ENCODE measurements around the gene DDX47.
"Not testable (repeated sequence)": the region's sequence is repeated elsewhere in the genome, so short reads cannot be mapped to it uniquely, and the experiment has no call there.

The DDX47 gene

DNA sequence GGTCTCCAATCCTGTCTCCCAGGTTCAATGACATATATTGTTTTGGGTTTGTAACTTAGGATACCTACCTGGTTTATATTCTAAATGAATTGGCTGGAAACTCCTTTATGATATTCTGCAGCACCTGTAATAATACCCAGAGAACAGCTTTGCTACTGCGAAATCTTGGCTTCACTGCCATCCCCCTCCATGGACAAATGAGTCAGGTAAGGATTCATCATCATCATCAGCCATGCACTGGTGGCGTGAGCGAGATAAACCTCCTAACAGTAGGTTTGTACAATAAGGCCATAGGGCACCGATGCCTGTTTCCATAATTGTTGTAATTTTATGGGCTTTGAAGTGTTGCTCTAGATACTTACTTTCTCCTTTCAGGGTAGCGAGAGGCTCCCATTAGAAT lies 10.7 kb downstream of the DDX47 start:
- DNase-seq = no peak

DNA sequence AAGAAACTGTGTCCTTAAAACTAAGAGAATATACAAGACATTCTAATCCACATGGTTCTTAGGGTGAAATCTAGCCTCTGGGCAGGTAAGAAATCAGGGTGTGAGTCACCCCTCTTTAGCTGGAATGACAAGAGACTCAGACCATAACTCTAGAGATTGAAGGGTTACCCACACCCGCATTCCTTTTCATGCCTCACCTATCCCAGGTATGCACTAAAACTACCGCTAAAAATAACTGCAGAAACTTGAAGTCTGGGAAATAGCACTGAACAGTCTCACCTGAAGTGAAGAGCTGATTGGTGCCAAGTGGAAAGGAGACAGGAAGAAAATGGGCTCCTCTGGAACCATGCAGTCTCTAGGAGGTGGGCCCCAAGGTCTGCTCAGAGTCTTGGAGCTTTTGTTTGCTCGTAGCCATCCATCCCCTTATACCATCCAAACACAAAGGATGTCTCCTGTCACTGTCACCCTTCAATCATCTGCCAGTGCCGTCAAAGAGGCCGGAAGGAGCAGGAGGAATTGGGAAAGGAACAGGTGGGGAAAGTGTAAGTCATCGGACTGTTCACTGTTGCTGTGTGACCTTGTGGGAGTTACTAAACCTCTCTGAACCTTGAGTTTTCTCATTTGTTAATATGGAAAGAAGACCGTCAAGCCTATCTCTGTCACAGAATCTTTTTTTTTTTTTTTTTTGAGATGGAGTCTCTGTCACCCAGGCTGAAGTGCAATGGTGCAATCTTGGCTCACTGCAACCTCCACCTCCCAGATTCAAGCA lies 22.4 kb downstream of the DDX47 start:
- DNase-seq = no peak

DNA sequence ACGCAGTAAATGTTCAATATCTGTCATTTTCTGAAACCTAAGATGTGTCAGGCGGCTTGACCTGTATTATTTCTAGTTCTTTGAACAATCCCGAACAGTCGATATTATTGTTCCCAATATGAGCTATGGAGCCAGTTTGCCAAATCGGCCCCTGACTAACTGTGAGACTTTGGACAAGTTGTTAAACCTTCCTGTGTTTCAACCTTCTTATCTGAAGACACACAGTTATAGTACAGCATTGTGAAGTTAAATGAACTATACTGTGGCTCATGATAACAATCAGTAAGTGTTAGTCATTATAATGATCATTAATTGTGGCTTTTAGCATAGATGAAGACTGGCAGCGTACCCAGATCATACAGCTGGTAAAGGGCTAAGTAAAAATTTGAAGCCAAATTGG lies 23.4 kb downstream of the DDX47 start:
- no peak for DNase-seq

DNA sequence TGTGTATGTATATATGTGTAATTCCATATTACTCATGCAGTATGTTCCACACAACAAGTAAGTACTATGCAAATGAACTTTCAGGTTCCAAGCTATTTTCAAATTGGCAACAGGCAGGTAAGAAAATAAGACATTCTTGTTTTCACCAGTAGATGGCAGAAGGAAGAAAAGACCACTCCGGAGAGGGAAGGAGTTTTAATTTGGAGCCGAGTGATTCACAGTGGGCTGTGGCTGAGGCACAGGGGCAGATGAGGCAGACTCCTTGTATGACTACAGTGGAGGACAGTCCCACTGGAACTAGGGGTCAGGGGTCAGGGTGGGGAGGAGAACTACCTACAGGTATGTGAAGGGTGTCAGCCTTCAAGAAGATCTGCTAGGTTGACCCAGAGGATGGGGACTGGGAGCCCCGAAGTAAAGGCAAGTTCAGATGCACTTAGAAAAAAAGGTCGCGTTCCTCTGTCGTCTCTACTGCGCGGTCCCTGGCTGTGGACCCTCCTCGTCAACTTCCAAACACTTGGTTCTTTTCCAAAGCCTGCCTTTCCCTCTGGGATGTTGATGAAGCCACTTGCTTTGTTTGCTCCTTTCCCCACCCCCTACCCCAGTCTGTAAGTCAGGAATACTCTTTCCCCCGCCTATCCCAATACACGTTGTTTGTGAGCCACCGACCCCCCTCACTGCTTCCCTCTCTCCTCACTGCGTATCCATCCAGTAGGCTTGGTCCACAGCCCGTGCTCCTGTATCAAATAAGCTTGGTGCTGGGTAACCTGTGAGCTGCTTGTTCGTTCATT lies 24.1 kb downstream of the DDX47 start:
- DNase-seq = peak; percentile 26

DNA sequence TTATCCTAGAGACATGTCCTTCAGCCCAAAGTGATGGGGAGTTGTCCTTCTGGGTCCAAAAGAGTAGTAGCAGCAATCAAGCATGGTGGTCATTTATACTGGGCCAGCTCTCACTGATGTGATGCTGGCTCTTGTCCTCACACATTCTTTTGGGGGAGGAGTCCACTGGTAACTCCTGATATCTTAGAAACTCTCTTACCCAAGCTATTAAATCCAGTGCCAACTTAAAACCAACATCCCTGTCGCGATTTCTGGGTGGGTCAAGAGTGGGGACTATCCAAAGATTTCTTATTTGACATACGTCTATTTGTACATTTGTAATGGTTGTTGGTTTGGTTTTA lies 24.6 kb downstream of the DDX47 start:
- no peak for DNase-seq

DNA sequence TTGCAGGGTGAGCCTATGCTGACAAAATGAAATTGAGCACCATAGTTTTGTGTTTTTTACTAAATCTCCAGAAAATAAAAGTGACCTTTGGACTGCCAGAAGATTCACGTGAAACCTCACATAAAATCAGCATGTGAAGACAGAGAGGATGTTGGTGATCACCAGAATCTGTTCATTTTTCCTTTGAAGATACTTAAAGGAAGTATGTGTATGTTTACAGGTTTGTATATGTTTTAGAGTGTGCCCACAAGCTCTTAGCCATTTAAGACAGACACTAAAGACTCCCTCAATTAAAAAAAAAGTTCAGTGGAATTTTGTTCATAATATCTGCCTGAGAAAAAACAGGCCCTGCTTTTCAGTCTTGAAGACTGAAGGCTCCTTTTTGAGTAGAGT lies 25.9 kb downstream of the DDX47 start:
- DNase-seq = no peak

DNA sequence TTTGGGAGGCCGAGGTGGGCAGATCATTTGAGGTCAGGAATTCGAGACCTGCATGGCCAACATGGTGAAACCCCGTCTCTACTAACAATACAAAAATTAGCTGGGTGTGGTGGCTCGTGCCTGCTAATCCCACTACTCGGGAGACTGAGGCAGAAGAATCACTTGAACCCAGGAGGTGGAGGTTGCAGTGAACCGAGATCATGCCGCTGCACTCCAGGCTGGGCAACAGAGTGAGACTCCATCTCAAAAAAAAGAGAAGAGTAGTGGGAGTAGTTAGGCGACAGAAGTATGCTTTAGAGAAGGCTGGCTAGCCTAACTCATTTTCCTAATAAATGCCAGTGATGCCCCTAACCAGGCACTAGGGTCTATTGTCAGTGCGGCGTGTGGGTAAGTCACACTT lies 26.3 kb downstream of the DDX47 start:
- DNase-seq = not testable (repeated sequence)

DNA sequence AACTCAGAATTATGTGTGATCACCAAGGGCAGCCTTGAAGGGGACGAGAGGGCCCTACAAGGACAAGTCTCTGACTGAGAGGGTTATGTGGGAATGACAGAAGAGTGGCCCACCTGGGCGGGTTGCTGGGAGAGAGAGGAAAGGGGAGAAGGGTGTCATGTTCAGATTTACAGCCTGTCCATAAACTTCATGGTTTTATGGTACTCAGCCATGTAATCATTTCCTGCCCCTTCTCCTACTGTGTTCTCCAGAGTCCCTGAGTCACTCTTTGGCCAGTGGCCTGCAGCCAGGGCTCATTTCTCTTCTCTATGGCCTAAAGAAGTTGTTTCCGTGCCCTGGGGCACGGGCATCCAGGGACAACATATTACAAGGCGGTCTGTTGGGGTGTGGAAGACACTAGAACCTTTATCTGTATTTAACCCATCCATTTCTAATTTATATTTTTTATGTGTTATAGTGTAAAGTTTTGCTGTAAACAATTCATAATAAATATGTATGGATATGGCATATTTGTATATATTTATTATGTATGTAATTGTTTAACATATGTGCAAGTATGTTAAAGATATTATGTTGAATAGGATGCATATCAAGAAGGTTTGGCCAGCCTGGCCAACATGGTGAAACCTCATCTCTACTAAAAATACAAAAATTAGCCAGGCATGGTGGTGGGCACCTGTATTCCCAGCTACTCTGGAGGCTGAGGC lies 26.9 kb downstream of the DDX47 start:
- DNase-seq = no peak

DNA sequence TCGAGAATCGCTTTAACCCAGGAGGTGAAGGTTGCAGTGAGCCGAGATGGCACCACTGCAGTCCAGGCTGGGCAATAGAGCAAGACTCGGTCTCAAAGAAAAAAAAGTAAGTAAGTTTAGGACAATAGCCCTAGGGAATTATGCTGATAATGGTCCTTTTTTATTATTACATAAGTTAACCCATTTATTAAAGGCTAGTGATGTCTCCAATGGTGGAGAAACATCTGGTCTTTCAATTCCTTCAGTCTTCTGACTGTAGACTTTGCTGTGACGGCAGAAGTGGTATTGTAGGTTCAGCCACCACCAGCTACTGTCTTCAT lies 27.4 kb downstream of the DDX47 start:
- DNase-seq = no peak

DNA sequence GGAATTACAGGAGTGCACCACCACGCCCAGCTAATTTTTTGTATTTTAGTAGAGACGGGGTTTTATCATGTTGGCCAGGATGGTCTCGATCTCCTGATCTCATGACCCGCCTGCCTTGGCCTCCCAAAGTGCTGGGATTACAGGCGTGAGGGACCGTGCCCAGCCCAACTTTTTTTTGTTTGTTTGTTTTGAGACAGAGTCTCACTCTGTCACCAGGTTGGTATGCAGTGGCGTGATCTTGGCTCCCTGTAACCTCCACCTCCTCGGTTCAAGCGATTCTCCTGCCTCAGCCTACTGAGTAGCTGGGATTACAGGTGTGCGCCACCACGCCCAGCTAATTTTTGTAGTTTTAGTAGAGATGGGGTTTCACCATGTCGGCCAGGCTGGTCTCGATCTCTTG lies 28.3 kb downstream of the DDX47 start:
- DNase-seq = not testable (repeated sequence)

DNA sequence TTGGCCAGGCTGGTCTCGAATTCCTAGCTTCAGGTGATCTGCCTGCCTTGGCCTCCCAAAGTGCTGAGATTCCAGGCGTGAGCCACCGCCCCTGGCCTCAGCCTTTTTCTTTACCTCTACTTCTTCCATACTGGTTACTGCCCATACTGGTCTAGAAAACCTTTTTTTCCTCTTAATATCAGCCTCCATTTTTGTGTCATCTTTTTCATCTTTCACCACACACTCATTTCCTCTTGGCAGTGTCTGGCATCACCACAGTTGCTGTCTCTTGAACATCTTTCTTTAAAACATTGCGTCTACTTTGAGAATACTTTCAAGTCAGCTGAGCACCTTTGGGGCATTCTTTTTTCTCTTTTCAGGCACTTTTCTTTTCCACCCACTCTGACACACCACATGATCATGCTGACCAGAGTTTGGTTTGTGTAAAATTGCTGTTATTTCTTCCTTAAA lies 32.7 kb downstream of the DDX47 start:
- no peak for DNase-seq

DNA sequence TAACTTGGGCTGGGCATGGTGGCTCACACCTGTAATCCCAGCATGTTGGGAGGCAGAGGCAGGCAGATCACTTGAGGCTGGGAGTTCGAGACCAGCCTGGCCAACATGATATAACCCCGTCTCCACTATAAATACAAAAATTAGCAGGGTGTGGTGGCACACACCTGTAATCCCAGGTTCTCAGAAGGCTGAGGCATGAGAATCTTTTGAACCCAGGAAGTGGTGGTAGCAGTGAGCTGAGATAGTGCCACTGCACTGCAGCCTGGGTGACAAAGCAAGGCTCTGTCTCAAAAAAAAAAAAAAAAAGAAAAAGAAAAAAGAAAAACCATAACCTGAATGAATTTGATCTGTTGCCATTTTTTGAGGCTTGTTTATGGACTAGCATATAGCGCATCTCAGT lies 33.6 kb downstream of the DDX47 start:
- DNase-seq = not testable (repeated sequence)

DNA sequence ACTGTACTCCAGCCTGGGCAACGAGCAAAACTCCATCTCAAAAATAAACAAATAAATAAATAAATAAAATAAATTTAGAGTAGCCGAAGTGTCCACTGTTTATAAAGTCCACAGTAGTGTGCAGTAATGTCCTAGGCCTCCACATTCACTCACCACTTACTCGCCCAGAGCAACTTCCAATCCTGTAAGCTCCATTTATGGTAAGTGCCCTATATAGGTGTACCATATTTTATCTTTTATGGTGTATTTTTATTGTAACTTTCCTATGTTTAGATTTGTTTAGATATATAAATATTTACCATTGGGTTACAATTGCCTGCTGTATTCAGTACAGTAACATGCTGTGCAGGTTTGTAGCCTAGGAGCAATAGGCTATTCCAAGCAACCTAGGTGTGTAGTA lies 40.3 kb downstream of the DDX47 start:
- DNase-seq = no peak

DNA sequence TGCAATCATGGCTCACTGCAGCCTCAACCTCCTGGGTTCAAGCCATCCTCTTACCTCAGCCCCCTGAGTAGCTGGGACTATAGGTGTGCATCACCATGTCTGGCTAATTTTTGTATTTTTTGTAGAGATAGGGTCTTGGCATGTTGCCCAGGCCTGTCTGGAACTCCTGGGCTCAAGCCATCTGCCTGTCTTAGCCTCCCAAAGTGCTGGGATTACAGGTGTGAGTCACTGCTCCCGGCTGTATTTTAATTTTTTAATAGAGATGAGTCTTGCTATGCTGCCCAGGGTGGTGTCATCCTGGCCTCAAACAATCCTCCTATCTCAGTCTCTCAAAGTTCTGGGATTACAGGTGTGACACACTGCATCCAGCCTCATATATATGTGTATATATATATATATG lies 46.5 kb downstream of the DDX47 start:
- DNase-seq = no peak

DNA sequence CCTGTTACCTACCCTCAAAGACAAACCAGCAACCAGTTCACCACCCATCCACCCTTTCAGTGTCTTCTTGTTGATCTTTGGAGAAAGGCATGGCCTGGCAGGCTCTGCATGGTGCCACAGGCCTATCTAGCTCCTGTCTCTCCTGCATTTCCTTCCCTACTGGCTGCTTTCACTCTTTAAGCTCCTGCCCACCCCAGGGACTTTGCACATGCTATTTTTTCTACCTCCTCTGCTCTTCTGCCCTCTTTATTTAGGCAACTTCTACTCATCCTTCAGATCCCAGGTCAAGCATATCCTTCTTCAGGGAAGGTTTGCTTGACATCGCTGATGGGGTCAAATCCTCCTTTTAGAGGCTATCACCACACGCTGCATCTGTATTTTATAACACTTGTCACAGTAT lies 51.1 kb downstream of the DDX47 start:
- DNase-seq = no peak

DNA sequence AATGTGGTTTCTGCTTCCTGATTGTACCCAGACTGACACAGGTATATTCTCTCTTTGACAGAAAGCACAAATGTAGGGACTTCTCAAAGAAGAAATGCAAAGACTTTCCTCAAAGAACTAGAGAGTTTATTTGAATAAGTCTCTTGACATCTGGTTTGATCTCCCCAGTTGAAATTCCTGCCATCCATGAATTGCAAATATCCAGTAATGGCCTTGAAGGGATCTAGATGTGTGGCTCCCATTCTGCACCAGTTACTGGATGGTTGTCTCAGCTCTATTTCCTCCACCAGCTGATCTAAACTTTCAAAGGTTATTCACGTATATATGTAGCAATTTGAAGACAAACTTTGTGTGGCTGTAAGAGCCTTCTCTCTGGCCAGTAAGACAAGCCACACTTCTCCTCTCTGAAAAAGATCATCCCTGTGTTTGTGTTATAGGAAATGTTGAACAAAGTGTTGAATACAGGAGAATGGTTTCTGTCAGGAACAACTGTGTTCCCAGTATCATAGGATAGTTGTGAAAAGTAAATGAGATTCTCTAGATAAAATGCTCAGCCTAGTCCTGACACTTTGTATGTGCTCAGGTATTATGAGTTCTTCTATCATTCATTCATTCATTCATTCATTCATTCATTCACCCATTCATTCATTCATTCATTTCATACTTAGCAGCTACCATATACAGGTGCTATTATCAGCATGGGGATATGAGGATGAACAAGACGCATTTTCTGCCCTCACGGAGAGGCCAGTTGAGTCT lies 55.5 kb downstream of the DDX47 start:
- no peak for DNase-seq

DNA sequence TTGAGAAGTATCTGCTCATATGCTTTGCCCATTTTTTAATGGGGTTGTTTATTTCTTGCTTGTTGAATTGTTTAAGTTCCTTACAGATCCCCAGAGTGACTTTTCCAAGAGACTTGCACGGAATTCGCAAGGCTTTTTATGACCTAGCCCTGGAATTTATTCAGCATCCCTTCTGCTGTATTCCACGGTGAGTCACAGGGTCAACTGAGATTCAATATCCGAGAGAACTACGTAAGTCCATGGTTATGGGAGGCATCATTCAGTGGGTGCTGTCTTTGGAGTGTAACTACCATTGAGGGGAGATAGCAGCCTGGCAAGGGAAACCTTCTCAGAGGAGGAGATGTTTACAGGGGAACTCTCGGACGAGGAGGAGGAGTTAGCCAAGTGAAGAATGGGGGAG lies 57.3 kb downstream of the DDX47 start:
- DNase-seq = no peak

DNA sequence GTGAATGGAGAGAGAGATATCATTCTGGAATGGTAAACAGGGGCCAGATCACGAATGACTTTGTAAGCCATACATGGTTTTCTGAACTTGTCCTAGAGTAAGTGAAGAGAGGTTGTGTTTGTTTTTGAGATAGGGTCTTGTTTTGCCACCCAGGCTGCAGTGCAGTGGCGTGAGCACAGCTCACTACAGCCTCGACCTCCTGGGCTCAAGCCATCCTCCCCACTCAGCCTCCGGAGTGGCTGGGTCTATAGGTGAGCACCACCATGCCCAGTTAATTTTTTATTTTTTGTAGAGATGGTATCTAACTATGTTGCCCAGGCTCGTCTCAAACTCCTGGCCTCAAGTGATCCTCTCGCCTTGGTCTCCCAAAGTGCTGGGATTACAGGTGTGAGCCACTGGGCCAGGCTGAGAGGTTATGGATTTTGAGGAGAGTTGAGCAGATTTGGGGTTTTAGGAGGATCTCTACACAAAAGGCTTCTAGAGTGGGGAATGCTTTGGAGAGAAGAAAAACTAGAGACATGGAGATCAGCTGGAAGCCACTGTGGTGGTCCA lies 58.5 kb downstream of the DDX47 start:
- no peak for DNase-seq

DNA sequence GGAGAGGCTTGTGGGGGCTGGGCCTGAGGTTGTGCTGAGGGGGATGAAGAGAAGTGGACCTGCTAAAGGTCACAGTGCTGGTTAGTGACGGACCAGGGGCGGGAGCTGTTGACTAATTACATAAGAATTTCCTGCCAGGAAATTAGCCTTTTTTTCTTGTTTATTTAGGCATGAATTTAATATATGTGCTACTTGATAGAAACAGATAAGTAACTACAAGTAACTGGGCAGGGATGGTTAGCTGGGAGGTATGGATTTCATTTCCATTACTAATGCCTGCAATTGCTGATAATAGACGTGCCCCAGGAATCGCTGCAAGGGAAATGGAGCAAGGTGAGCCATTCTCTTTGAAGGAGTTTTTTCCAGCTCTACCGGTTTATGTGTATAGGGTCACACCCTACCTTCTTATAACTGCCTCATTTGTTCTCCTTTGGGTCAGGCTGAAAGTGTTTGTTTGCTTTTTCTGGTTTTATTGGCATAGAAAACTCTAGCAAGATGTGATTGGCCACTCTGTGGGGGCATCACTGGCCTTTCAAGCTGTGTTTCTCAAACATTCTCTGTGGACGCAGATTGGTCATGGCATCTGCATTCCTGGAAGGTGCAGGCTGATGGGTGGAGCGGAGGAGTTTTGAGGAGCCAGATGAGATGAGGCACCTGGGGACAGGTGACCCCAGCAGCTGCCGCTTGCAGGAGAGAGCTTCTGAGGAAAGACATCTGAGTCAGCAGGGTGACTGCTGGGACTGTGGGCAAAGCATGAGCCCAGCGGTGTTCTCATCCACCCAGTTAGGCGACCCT lies 59.2 kb downstream of the DDX47 start:
- DNase-seq = no peak

DNA sequence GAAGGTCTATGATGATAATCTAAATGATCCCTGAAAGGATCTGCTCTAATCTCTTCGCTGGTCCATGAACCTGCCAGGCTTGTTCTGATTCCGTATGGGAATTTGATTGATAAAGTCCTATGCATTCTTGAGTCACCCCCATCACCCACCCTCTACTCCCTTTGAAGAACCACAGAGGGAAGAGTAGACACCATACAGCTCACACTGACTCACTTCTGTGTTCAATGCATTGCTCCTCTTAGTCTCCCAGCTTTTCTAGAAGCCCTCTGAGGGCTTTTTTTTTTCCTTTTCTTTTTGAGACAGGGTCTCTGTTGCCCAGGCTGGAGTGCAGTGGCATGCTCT lies 59.8 kb downstream of the DDX47 start:
- DNase-seq = no peak

DNA sequence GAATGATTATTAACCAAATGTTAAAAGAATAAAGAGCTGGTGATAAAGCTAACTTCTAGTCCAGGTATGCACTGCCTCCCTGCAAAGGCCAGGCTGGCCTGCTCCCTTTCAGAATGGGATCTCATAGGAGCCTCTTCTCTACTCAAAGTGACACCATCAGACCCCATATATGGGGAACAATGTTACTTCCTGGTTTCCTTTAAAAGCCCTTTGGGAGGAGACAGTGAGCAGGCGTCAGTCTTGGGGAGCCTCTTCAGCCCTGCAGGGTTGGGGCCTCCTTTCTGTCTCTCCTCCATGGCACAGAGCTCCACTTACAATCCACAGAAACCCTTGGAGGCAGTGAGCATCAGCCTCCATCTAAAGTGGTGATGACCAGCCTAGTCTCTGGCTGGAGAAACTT lies 60.9 kb downstream of the DDX47 start:
- DNase-seq = no peak

DNA sequence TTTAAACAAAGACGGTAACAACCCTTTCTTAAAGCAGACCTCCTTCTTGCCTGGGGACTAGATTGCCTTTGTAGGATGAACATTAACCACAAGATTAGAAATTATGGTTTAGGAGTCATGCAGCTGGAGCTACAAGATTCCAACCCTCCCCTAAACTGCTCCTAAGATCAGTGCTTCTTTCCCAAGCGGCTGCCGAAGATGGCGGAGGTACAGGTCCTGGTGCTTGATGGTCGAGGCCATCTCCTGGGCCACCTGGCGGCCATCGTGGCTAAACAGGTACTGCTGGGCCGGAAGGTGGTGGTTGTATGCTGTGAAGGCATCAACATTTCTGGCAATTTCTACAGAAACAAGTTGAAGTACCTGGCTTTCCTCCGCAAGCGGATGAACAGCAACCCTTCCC lies 62.2 kb downstream of the DDX47 start:
- DNase-seq = not testable (repeated sequence)

Data from NCI-H446 treated with DMSO at 0.1 percent for 48 hours (cell line).